ENCODE results near the gene RPS14. TPM values are rescaled to one million over a fixed set of nuclear protein-coding genes. Genes with fewer than 3 reads are reported as not detected.

Gene RPS14
- total RNA-seq, 1 experiment from 2014 or later, result 3,118 TPM

- no peak overlapping the region for H3K4me3 ChIP-seq
- DNase-seq, result no peak
- no peaks in the 10 kb centered on the region for H3K27me3 ChIP-seq
- H3K36me3 ChIP-seq, result no peaks in the 10 kb centered on the region
- H3K27ac ChIP-seq, result no peak overlapping the region
- no peaks in the 10 kb centered on the region for H3K9me3 ChIP-seq (replicated peaks)
- H3K4me1 ChIP-seq, result no peaks in the 10 kb centered on the region
Measured at GRCh38 chr5:150407096-150407720, 42.3 kb downstream of the RPS14 start.

GRCh38 chr5:150406723-150407095 lies 42.8 kb downstream of the RPS14 start:
- no peaks in the 10 kb centered on the region for H3K4me1 ChIP-seq
- no peaks in the 10 kb centered on the region for H3K27me3 ChIP-seq
- no peak overlapping the region for H3K27ac ChIP-seq
- no peak overlapping the region for H3K4me3 ChIP-seq
- no peaks in the 10 kb centered on the region for H3K9me3 ChIP-seq (replicated peaks)
- H3K36me3 ChIP-seq, result no peaks in the 10 kb centered on the region
- DNase-seq, result no peak

DNA sequence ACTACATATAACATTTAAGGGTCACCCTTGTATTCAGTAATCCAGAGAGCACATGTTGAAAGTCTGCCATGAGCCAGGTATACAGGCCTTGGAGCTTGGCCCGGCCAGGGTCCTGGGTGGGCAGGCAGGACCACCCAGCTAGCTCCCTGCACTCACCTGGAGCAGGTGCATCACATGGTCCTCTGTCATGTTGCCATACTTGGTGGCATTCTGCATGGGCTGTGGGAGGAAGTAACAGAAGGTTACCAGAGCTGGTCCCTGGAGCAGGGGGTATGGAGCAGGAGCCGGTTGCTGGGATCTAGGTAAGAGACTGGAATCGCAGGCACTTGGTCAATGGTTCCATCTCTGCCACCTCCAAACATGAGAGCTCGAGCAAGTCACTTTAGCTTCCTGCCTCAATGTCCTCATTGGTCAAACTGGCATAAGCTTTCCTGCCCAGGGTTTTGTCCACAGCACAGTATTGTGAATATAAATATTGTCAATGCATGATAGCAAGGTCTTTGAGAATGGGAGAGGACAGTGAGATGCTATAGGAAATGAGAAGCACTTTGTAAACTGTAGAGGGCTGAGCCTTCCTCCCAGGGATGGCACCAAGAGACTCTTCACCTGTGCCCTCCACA lies 43.3 kb downstream of the RPS14 start:
- no peaks in the 10 kb centered on the region for H3K36me3 ChIP-seq
- H3K9me3 ChIP-seq (replicated peaks), result no peaks in the 10 kb centered on the region
- DNase-seq, result no peak
- H3K4me3 ChIP-seq, result no peak overlapping the region
- H3K4me1 ChIP-seq, result no peaks in the 10 kb centered on the region
- no peaks in the 10 kb centered on the region for H3K27me3 ChIP-seq
- H3K27ac ChIP-seq, result no peak overlapping the region

GRCh38 chr5:150404941-150405816 lies 44.4 kb downstream of the RPS14 start:
- Histone ChIP-seq H3K9me3 (replicated peaks) (no peaks in the 10 kb centered on the region), H3K36me3 (peaks cover 3% of the 10 kb centered on the region), H3K4me3 (no peak overlapping the region), H3K4me1 (no peaks in the 10 kb centered on the region), H3K27me3 (no peaks in the 10 kb centered on the region), H3K27ac (no peak overlapping the region)
- no peak for DNase-seq

GRCh38 chr5:150404535-150404934 lies 45.0 kb downstream of the RPS14 start:
- H3K36me3 ChIP-seq, result peaks cover 5% of the 10 kb centered on the region
- H3K4me1 ChIP-seq, result no peaks in the 10 kb centered on the region
- H3K4me3 ChIP-seq, result no peak overlapping the region
- no peaks in the 10 kb centered on the region for H3K27me3 ChIP-seq
- no peak overlapping the region for H3K27ac ChIP-seq
- DNase-seq, result no peak
- H3K9me3 ChIP-seq (replicated peaks), result no peaks in the 10 kb centered on the region

DNA sequence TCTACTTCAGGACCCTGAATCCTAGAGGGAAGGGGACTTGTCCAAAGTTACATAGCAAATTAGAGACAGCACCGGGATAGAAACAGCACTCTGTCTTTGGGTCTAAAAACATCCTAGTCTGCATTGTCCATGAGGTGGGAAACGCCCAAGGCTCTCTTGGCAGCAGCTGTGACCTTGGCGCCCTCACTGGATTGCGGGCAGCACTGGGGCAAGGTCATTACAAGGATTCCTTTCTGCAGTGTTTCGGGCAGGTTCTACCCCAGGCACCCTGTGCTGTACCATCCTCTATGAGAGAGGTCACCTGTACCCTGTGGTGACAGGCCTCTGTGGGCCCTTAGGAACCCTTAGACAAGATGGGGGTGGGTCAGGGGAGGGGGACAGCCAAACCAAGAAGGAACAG lies 45.4 kb downstream of the RPS14 start:
- H3K4me3 ChIP-seq, result no peak overlapping the region
- no peaks in the 10 kb centered on the region for H3K9me3 ChIP-seq (replicated peaks)
- no peak for DNase-seq
- no peak overlapping the region for H3K27ac ChIP-seq
- H3K4me1 ChIP-seq, result no peaks in the 10 kb centered on the region
- H3K36me3 ChIP-seq, result peaks cover 8% of the 10 kb centered on the region
- H3K27me3 ChIP-seq, result no peaks in the 10 kb centered on the region

- no peak for DNase-seq
- Histone ChIP-seq H3K4me3 (no peak overlapping the region), H3K27me3 (no peaks in the 10 kb centered on the region), H3K9me3 (replicated peaks) (no peaks in the 10 kb centered on the region), H3K4me1 (no peaks in the 10 kb centered on the region), H3K36me3 (peaks cover 12% of the 10 kb centered on the region), H3K27ac (no peak overlapping the region)
Measured at GRCh38 chr5:150402901-150403342, 46.6 kb downstream of the RPS14 start.

DNA sequence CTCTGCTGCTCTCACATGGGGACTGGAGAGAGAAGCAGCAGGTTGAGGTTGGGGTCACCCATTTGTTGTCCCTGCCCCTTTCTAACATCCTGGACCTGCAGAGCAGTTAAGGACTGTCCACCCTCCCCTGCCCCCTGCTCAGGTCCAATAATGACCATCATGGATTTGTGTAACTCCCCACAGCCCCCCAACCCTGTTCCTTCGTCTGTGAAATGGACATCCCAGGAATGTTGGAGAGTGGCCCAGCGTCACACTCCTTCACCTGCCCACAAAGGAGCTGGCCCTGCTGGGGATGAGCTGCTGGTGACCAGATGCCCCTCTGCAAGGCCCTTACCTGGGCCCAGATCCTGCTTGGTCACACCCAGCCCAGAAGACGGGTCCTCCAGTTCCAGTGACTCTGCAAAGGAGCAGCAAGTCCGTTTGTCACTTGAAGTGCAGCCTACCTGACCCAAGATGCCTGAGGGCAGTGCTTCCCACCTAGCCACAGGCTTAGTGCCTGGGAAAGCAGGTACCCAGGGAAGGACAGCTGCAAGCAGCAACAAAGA lies 47.2 kb downstream of the RPS14 start:
- Histone ChIP-seq H3K4me1 (no peaks in the 10 kb centered on the region), H3K36me3 (peaks cover 15% of the 10 kb centered on the region)

DNA sequence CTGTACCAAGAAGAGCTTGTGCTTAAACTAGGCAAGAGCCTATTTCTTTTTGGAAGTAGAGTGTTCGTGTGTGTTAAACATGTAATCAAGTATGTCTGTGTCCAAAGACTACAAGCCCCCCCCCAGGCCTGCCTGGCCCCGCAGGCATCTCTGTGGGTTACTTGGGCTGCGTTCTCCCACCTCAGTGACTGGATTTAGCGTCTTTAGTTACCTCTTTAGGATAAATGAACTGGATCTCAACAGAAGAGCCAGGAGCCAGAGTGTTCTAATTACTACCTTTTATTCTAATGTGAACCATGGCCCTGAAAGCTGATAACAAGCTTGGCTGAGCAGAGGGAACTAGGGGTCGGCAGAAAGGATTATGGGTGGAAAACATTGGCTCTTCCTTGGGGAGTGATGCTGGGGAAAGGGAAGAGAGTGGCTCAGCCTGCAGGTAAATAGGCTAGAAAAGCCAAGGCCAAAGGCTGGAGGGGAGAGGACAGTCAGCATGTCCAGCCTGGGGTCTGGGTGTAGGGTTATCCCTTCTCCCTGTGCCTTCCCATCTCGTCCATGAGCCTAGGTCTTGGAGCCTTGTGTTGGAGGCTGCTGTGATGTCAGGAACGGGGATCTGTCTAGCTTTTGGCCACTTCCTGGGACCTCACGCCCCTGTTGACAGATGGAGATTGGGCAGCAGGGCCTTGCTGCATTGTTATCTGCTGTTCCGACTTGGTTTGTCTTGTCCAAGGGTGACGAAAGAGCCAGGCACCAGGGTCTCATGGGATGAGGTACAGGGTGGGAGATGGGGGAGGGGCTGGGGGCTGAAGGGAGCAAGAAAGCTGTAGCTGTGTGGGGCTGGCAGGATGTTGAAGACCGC lies 47.9 kb downstream of the RPS14 start:
- H3K4me3 ChIP-seq, result no peak overlapping the region
- no peak overlapping the region for H3K27ac ChIP-seq
- DNase-seq, result no peak
- peaks cover 17% of the 10 kb centered on the region for H3K36me3 ChIP-seq
- no peaks in the 10 kb centered on the region for H3K4me1 ChIP-seq
- no peaks in the 10 kb centered on the region for H3K27me3 ChIP-seq
- no peaks in the 10 kb centered on the region for H3K9me3 ChIP-seq (replicated peaks)

More for the DNA sequence above, 47.2 kb downstream of the RPS14 start:
- no peak for DNase-seq
- Histone ChIP-seq H3K9me3 (replicated peaks) (no peaks in the 10 kb centered on the region), H3K4me3 (no peak overlapping the region), H3K27me3 (no peaks in the 10 kb centered on the region), H3K27ac (no peak overlapping the region)

DNA sequence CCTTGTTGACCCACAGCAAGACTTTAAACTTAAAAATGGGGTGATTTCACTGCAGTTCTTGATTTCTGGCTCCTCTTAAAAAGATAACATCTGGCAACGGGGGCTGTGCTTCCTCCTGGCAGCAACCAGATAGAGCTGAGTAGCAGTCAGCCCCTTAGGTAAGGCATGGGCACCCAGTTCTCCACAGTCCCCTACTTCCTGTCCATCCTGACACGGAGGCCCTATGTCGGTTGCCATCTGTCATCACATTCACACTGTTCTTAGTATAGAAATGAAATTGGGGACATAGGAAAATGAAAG lies 48.5 kb downstream of the RPS14 start:
- H3K4me3 ChIP-seq, result no peak overlapping the region
- H3K36me3 ChIP-seq, result peaks cover 22% of the 10 kb centered on the region
- H3K9me3 ChIP-seq (replicated peaks), result no peaks in the 10 kb centered on the region
- no peaks in the 10 kb centered on the region for H3K27me3 ChIP-seq
- DNase-seq, result no peak
- no peak overlapping the region for H3K27ac ChIP-seq
- H3K4me1 ChIP-seq, result no peaks in the 10 kb centered on the region

DNA sequence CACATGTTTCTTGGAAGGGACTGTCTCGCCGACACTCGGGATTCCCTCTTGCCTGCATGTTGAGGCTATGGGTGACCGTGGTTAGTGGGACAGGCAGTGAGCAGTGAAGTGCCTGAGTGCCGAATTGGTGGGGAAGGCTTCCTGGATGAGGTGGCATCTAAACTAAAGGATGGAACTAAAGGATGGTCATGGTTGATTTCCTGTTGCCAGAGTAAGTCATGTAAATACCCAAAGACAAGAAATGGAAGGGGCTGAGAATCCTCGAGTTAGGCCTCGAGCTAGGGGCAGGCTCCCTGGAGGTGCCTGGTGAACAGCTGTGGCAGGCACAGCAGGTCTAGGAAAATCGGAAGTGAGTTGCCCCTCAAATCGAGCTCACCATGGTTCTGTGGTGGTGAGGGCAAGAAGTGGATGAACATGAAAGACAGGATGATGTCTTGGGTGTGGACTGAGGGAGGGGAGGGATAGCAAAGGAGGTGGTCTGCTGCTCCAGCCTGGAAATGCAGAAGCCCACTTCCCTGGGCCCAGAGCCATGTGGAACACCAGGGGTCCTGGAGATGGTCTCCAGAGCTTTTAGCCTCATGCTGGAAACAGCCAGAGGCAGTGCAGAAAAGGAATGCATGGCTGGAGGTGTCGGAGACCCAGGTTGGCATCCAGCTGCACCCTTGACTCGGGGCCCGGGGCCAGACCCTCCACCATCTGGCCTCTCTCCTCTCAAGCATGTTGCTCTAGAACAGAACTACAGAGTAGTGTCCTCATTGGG lies 49.0 kb downstream of the RPS14 start:
- no peaks in the 10 kb centered on the region for H3K9me3 ChIP-seq (replicated peaks)
- DNase-seq, result no peak
- H3K4me1 ChIP-seq, result no peaks in the 10 kb centered on the region
- no peak overlapping the region for H3K4me3 ChIP-seq
- H3K27me3 ChIP-seq, result no peaks in the 10 kb centered on the region
- H3K27ac ChIP-seq, result no peak overlapping the region
- H3K36me3 ChIP-seq, result peaks cover 25% of the 10 kb centered on the region

GRCh38 chr5:150399524-150400211 lies 49.9 kb downstream of the RPS14 start:
- no peak for DNase-seq
- no peak overlapping the region for H3K27ac ChIP-seq

DNA sequence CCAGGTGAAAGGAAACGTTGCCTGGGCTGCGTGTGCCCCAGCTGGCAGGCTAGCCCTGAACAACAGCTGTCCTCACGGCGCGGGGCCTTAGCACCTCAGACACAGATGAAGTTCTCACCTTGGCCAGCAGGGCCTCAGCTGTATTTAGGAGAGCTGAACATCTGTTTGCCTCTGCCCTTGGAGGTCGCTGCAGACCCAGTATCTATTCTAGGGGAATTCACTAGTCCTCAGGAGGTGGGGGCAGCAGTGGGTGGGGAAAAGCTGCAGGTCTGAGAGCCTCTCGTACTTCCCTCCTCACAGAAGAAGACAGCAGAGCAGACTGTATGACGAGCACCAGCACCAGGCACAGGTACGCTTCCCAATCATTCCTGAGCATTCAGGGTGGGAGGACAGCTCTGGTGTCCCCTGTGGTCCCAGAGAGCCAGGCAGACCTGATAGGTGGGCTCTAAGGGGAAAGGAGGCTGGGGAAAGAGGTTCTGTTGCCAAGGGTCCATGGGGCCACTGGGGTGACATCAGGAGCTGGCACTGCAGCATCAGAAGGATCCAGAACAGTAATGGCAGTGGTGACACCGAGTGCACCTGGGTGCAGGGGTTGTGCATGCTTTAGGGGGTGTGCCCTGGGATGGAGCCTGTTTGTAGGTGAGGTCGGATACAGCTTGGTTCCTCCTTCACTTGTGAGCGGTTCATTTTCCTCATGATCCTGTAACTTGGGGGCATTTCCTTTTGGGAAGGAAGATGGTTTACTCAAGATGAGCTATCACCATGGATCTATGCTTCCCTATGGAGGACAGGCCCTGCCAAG lies 50.6 kb downstream of the RPS14 start:
- H3K36me3 ChIP-seq, result peaks cover 32% of the 10 kb centered on the region
- no peaks in the 10 kb centered on the region for H3K4me1 ChIP-seq
- no peak overlapping the region for H3K4me3 ChIP-seq
- H3K9me3 ChIP-seq (replicated peaks), result no peaks in the 10 kb centered on the region
- no peak overlapping the region for H3K27ac ChIP-seq
- H3K27me3 ChIP-seq, result no peaks in the 10 kb centered on the region
- peak in 1 of 2 experiments; percentile 28 for DNase-seq

More at GRCh38 chr5:150399524-150400211, 49.9 kb downstream of the RPS14 start:
- H3K36me3 ChIP-seq, result peaks cover 25% of the 10 kb centered on the region
- H3K4me3 ChIP-seq, result no peak overlapping the region
- no peaks in the 10 kb centered on the region for H3K4me1 ChIP-seq
- H3K9me3 ChIP-seq (replicated peaks), result no peaks in the 10 kb centered on the region
- H3K27me3 ChIP-seq, result no peaks in the 10 kb centered on the region

All from SJCRH30 (cell line).